Measurements from ENCODE around the gene DAAM1. TPM values are rescaled to one million over a fixed set of nuclear protein-coding genes. Genes with fewer than 3 reads are reported as not detected.

Gene DAAM1
- total RNA-seq, 1 donor from 2014 or later, result 75.2 TPM

DNA sequence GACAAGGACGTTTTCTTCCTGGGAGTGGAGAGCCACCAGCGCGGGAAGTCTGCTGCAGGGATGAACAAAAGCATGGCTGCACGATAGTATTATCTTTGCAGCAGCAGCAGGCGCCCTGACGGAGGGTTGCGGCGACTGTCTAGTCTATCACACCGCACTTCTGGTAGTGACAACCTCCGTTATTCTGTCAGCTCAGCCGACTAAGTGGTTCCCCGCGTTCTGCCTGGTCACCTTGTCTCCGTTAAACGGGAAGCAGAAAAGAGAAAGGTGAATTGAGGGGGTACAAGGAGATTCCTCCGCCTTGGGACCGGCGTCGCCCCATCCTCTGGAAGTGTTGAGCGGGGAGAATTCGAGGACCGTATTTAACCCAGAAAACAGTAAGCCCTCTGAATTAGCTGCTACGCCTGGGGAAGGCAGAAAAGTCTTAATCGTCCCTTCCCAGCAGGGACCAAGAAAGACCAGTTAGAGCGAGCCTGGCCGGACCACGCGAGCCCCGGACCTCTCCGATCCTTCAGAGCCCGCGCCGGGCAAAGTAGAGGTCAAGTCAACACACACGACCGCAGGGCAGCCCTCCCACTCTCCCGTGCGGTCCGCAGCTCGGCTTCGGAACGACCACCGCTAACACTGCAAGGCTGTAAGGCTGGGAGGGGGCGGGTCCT lies 536 bp upstream of the DAAM1 start:
- DNase-seq, result peak; percentile 87

GRCh38 chr14:59189091-59189785 lies 771 bp downstream of the DAAM1 start:
- DNase-seq, result no peak

DNA sequence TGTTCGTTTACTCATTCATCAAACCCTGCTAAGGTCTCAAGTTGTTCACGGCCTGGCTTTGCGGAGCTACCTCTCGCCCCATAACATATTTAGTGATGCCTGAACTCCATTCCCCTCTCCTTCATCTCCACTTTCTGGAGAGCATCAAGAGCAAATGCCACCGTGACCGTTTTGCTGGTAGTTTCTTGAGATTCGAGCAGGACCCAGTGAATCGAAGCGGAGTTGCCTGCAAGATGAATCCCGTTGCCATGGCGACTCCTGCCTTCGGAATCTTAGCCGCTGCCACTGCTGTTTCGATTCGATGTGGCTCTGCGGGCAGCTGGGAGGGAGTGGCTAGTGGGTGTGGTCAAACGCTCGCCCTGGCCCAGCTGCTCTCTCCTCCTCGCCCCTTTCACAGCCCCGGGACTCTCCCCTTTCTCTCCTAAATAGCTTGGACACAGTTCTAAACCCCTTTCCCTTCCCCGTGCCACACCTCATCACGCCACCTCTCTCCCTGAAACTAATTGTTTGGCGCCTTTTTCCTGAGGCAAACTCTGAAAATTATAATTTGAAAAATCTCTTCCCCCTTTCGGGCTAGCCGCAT lies 1.4 kb downstream of the DAAM1 start:
- peak; percentile 74 for DNase-seq

- DNase-seq, result no peak
Measured at GRCh38 chr14:59190372-59190771, 1.9 kb downstream of the DAAM1 start.

GRCh38 chr14:59195912-59196311 lies 7.4 kb downstream of the DAAM1 start:
- no peak for DNase-seq

- no peak for DNase-seq
Measured at GRCh38 chr14:59197695-59198262, 9.3 kb downstream of the DAAM1 start.

- no peak for DNase-seq
Measured at GRCh38 chr14:59199205-59199604, 10.7 kb downstream of the DAAM1 start.

- no peak for DNase-seq
Measured at GRCh38 chr14:59199614-59200013, 11.1 kb downstream of the DAAM1 start.

DNA sequence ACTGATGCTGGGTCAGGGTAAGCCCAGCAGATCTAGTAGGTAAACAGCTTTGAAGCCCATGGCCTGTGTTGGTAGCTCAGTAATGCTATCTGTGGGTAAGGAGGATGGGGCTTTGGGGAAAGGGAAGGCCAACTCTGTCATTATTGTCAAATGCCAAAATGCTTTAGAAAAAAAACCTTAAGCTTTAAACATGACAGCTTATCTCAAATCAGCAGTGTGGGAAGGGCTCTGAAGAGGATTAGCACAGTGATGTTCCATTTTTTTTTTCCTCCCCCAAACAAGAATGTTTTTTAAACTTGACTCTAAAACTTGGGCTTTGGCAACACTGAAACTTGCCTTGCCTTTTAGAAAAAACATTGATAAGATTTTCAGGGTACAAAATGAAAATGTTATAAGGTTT lies 11.7 kb downstream of the DAAM1 start:
- no peak for DNase-seq

- no peak for DNase-seq
Measured at GRCh38 chr14:59202031-59202430, 13.6 kb downstream of the DAAM1 start.

GRCh38 chr14:59204305-59204704 lies 15.8 kb downstream of the DAAM1 start:
- no peak for DNase-seq

DNA sequence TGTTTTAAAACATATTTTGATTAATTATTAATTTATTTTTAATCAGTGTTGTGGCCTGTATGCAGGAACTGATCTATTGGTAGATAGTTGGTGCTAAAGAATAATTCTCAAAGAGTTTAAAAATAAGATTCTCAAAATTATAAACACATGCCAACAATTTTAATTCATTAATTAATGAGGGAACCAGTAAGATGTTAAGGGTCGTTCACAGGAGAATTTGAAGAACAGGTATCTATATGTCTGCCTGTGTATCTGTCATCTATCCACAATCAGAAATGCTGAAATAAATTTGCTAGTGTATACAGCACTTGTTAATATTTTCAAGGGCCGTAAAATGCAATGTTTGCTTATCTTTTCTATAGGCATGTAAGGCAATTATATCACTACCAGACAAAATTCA lies 18.4 kb downstream of the DAAM1 start:
- no peak for DNase-seq

DNA sequence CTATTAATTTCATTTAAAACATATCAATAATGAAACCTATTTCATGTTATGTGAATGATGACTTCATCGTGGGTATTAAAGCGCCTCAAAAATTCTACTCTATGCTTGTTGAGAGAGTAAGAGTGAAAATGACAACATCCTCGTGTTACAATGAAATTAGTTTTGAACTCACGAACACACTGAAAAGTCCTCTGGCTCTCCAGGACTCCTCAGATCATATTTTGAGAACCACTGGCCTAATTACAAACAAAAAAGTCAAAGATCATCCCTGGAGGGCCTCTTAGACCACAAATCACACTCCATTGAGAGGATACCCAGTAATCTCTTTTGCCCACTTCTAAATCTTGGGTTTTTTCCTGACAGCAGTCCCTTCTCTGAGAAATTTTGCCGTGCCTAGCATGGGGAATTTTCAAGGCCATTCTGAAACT lies 19.1 kb downstream of the DAAM1 start:
- DNase-seq, result no peak

- no peak for DNase-seq
Measured at GRCh38 chr14:59208224-59208814, 19.9 kb downstream of the DAAM1 start.

DNA sequence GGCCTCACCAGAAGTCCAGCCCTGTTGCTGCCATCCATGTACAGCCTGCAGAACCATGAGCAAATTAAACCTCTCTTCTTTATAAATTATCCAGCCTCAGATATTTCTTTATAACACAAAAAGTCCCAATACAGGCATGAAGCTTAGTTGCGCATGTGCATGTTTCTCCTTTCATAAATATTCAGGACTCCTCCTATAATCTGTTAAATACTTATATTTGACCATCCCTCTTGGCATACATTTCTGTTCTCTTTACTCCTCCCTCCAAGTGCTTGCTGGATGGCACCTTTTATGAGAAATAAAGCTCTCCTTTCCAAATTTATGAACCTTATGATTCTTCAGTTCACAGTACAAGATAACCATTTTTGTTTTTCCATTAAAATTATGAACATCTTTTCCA lies 20.5 kb downstream of the DAAM1 start:
- no peak for DNase-seq

DNA sequence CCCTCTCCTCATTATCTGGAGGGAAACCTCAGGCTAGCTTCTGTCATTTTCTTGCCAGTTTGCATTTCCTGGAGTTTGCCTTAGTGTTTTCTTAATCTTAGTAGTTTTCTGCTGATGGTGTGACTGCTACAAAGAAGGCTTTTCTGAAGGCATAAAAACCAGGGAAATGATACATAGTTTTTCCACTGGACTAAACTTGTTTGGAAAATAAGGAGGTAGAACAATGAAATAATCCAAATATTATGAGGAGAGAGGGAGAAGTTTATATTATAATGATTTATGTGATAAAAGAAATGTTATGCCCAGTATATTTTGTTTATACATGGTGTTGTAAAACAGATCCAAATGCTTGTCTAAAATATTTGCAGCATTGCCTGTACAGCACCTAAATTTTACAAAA lies 22.2 kb downstream of the DAAM1 start:
- no peak for DNase-seq

DNA sequence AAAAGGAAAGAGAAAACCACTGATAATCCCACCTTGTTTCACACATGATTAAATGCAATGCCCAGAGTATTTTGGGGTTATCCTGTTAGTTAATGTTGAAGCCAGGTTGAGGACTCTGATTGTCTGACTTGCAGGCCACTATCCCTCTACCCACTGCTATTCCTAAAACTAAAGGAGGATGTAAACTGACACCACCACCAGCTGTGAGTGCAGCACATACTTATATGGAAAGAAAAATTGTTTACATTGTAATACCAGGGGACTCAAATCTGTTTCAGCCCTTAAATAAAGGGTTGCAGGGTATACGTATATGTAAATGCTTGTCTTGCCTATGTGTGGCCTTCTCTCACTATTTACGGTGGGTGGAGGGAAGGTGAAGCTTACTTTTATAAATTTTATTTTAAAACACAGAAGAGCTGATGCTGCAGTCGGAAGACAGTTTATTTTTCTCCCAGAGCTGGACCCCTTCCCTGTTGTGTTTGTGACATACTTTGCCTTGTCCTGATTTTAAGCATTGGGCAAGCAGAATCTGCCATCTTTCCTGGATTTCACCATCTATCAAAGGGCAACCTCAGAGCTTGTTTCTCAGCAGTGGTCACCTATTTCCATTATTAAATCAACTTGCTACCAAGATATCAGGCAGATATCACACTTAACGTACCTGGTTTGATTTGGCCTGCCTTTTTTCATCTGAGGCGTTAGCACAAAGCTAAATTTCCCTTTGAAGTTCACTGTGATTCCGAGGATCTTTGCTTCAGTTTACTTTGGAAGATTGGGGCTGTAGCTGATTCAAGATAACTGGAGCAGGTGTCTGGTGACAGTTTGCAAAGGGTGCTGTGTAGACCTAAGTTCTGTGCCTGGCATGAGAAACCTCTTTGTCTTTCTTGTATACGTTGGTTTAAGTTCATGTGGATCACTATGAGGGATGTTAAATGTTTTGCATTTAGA lies 25.2 kb downstream of the DAAM1 start:
- peak; percentile 37 for DNase-seq

GRCh38 chr14:59214702-59215302 lies 26.3 kb downstream of the DAAM1 start:
- DNase-seq, result no peak

DNA sequence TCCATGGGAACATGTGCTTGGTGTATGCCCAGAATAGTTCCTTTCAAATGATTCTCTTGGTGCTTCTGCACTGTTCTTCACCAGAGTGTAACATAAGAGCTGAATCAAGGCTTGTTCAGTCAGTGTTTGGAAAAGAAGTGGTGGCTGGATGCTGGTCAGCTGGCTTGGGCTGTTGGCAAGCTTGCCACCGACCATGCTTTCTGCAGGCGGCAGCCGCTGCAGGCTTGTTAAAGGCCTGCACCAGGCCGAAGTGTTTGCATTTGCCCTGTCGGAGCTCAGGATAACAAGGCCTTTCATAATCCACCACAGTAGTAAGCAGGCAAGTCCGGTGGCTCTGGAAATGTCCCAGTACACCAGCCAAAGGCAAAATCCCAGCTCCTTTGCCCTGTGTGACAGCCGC lies 26.9 kb downstream of the DAAM1 start:
- peak; percentile 57 for DNase-seq

GRCh38 chr14:59215757-59216156 lies 27.3 kb downstream of the DAAM1 start:
- no peak for DNase-seq

DNA sequence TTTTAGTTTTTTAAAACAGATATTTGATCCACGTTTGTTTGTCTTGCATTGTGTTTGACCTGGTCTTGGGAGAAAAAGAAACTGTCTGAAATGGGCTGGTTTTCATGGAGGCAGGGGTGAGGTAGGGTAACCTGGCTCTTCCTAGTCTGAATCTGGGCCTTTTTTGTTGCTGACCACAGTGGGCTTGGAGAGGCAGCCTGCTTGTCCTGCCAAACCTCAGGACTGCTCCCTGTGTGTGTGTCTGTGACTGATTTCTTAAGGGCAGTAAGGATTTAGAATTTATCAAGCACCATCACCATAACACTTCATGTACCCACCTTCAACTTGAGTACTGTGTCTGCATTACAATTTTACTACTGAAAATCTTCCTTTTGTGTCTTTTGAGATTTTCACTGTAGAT lies 28.5 kb downstream of the DAAM1 start:
- DNase-seq, result no peak

Measured in skin of body (tissue), 2 donors.